ENCODE measurements around the gene TRPC6.
"Not testable (repeated sequence)": the region's sequence is repeated elsewhere in the genome, so short reads cannot be mapped to it uniquely, and the experiment has no call there.

TRPC6 gene

DNA sequence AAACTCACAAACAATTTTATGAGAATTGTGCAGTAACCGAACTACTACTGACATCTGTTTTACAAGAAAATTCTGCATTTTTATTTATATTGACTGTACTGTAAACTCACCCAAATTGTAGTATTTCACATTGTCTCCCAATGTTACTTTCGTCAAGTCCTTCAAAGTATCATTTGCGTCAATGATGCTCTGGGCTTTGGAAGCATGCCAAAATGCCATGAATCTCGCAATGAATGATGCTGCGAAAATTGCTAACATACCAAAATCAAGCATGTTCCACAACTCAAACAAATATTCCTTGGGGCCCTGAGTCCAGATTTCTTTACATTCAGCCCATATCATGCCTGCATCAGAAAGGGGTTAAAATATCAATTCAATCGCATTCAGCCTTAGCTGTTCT lies 107.6 kb downstream of the TRPC6 start:
- H3K4me3 ChIP-seq (ENCODE audit: low read length) = no peak overlapping the region
- DNase-seq (ENCODE audit: low read depth) = no peak
- TF ChIP-seq, protein P1, sequence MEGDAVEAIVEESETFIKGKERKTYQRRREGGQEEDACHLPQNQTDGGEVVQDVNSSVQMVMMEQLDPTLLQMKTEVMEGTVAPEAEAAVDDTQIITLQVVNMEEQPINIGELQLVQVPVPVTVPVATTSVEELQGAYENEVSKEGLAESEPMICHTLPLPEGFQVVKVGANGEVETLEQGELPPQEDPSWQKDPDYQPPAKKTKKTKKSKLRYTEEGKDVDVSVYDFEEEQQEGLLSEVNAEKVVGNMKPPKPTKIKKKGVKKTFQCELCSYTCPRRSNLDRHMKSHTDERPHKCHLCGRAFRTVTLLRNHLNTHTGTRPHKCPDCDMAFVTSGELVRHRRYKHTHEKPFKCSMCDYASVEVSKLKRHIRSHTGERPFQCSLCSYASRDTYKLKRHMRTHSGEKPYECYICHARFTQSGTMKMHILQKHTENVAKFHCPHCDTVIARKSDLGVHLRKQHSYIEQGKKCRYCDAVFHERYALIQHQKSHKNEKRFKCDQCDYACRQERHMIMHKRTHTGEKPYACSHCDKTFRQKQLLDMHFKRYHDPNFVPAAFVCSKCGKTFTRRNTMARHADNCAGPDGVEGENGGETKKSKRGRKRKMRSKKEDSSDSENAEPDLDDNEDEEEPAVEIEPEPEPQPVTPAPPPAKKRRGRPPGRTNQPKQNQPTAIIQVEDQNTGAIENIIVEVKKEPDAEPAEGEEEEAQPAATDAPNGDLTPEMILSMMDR (conservative IDR thresholded peaks at IDR 0.05; ENCODE audit: low read length) = no peak

DNA sequence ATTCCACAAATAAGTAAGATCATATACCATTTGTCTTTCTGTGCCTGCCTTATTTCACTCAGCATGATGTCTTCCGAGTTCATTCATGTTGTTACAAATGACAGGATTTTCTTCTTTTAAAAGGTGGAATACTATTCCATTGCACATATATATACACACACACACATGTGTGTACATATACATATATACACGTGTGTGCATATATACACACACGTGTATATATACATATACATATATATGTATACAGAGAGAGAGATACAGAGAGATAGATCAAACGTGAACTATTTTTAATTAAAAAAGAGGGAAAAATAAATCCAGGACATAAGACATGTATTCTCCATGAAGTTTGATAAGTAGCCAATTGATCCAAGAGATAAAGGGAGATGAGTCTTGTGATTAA lies 108.1 kb downstream of the TRPC6 start:
- no peak overlapping the region for H3K4me3 ChIP-seq (ENCODE audit: low read length)
- TF ChIP-seq, protein P1 (conservative IDR thresholded peaks at IDR 0.05; ENCODE audit: low read length) = no peak
- DNase-seq (ENCODE audit: low read depth) = no peak

DNA sequence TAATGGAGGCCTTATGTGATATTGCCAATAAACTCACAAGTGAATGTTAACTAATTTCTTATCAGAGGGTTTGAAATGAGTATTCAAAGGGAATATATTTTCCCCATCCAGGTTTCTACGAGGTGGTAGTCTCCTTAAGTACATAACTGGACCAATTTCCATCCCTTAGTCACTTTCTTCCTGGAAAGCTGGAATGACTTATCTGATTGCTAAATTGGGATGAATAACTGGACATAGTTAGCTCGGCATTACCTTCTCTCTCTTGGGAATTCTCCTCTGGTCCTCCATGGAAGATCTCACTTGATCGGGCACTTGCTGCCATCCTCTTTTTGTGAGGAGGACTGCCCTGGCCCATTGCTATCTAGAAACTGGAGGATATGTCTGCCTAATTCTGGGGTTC lies 109.1 kb downstream of the TRPC6 start:
- no peak overlapping the region for H3K4me3 ChIP-seq (ENCODE audit: low read length)
- TF ChIP-seq, protein P1 (conservative IDR thresholded peaks at IDR 0.05; ENCODE audit: low read length) = no peak
- DNase-seq (ENCODE audit: low read depth) = peak; percentile 11

DNA sequence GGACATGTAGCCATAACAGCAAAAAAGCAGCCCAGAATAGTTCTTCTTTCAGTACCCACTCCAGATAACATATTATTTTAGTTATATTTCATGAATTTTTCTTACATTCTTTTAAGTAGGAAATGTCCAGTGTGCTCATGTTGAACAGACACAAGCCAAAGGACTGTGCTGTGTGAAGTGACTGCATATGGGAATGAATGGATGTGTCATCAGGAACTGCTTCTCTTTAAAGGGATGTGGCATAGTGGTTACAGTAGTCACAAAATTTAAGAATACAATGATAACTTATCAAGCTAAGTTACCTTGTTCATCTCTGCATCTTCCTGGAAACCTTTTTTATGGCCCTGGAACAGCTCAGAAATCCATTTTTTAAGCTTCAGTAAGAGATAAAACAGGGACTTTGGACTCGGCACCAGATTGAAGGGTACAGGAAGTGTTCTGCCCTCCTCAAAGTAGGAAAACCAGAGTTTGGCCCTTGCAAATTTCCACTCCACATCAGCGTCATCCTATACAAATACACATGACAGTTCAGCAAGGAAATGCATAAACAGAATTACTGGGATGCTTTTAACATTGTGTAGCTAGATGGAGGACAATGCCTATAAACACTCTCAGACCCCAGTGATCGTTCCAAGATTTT lies 112.8 kb downstream of the TRPC6 start:
- TF ChIP-seq, protein P1 (conservative IDR thresholded peaks at IDR 0.05; ENCODE audit: low read length) = no peak
- H3K4me3 ChIP-seq (ENCODE audit: low read length) = no peak overlapping the region
- DNase-seq (ENCODE audit: low read depth) = peak; percentile 31

DNA sequence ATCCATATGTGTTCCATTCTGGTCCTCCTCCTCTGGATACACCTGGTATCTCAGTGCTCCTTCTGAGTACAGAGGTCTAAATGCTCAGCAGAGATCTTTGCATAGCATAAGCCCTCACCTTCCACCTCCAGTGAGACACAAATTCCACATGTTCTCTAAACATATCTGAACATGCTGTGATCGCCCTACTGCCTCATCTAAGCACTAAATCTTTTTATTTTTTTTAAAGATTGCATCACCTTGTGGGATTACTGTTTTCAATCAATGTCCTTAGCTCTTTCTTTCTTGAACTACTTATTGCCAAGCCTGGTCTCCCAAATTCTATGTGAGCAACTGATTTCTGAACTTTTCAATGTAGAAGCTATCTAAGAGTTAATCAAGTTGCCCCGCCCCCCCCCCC lies 113.4 kb downstream of the TRPC6 start:
- peak; percentile 14 for DNase-seq (ENCODE audit: low read depth)
- TF ChIP-seq, protein P1 (conservative IDR thresholded peaks at IDR 0.05; ENCODE audit: low read length) = no peak
- H3K4me3 ChIP-seq (ENCODE audit: low read length) = no peak overlapping the region

DNA sequence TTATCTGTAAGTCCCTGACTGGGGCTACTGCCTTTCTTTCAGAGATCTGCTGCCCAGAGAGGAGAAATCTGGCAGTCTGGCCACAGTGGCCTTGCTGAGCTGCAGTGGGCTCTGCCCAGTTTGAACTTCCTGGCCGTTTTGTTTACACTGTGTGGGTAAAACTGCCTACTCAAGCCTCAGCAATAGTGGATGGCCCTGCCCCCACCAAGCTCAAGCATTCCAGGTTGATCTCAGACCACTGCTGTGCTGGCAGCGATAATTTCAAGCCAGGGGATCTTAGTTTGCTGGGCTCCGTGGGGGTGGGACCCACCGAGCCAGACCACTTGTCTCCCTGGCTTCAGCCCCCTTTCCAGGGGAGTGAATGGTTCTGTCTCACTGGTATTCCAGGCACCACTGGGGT lies 117.5 kb downstream of the TRPC6 start:
- no peak for DNase-seq (ENCODE audit: low read depth)
- TF ChIP-seq, protein P1 (conservative IDR thresholded peaks at IDR 0.05; ENCODE audit: low read length) = no peak
- no peak overlapping the region for H3K4me3 ChIP-seq (ENCODE audit: low read length)

DNA sequence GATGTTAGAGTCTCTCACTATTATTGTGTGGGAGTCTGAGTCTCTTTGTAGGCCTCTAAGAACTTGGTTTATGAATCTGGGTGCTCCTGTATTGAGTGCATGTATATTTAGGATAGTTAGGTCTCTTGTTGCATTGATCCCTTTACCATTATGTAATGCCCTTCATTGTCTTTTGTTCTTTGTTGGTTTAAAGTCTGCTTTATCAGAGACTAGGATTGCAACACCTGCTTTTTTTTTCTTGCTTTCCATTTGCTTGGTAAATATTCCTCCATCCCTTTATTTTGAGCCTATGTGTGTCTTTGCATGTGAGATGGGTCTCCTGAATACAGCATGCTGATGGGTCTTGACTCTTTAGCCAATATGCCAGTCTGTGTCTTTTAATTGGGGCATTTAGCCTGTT lies 119.4 kb downstream of the TRPC6 start:
- not testable (repeated sequence) for DNase-seq (ENCODE audit: low read depth); H3K4me3 ChIP-seq (ENCODE audit: low read length)

DNA sequence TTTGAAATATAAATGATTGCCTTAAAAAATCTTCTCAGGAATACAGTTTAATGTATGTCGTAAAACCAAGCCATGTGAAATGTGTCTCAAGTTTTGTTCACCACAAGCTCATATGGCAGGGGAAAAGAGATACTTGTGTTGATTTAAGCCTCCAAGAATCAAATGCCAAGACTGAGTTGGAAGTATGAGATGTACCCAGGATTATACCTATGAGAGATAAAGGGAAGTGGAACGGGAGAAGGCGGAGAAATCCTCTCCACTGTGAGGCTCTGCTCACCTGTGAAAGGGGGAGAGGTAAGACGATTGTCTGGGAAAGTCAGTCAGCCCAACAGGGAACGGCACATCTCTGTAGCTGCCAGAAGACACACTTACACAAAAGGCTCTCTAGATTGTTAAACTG lies 124.8 kb downstream of the TRPC6 start:
- no peak overlapping the region for H3K4me3 ChIP-seq (ENCODE audit: low read length)
- TF ChIP-seq, protein P1 (conservative IDR thresholded peaks at IDR 0.05; ENCODE audit: low read length) = no peak
- no peak for DNase-seq (ENCODE audit: low read depth)
